GM12865 (cell line): ENCODE measurements around the gene WBP1L.
"Not testable (repeated sequence)": the region's sequence is repeated elsewhere in the genome, so short reads cannot be mapped to it uniquely, and the experiment has no call there.

ENCODE experiments used
- DNase-seq: peaks from one replicate; pipeline ENCODE4 v3.0.0; 2010; ENCODE audit warnings: low read depth
- H3K4me3 ChIP-seq: 2 replicates; pipeline ENCODE4 v1.5.1; 2011; ENCODE audit warnings: mild to moderate bottlenecking, low read depth, low read length, control low read depth
- TF ChIP-seq, protein P1 (sequence below): IDR thresholded peaks from 2 replicates; pipeline ENCODE4 v1.5.1; 2011; ENCODE audit warnings: low read length, control low read depth, low read depth, inconsistent platforms; ENCODE audit not compliant: insufficient read depth; ENCODE audit errors: missing control alignments

Gene WBP1L

GRCh38 chr10:102757323-102757722 lies 13.6 kb downstream of the WBP1L start:
- no peak for DNase-seq
- H3K4me3 ChIP-seq = no peak overlapping the region
- TF ChIP-seq, protein P1, sequence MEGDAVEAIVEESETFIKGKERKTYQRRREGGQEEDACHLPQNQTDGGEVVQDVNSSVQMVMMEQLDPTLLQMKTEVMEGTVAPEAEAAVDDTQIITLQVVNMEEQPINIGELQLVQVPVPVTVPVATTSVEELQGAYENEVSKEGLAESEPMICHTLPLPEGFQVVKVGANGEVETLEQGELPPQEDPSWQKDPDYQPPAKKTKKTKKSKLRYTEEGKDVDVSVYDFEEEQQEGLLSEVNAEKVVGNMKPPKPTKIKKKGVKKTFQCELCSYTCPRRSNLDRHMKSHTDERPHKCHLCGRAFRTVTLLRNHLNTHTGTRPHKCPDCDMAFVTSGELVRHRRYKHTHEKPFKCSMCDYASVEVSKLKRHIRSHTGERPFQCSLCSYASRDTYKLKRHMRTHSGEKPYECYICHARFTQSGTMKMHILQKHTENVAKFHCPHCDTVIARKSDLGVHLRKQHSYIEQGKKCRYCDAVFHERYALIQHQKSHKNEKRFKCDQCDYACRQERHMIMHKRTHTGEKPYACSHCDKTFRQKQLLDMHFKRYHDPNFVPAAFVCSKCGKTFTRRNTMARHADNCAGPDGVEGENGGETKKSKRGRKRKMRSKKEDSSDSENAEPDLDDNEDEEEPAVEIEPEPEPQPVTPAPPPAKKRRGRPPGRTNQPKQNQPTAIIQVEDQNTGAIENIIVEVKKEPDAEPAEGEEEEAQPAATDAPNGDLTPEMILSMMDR = no peak

GRCh38 chr10:102758240-102758932 lies 14.6 kb downstream of the WBP1L start:
- no peak overlapping the region for H3K4me3 ChIP-seq
- DNase-seq = no peak
- TF ChIP-seq, protein P1 = no peak

- H3K4me3 ChIP-seq = not testable (repeated sequence)
Measured at GRCh38 chr10:102758933-102759262, 15.2 kb downstream of the WBP1L start.

DNA sequence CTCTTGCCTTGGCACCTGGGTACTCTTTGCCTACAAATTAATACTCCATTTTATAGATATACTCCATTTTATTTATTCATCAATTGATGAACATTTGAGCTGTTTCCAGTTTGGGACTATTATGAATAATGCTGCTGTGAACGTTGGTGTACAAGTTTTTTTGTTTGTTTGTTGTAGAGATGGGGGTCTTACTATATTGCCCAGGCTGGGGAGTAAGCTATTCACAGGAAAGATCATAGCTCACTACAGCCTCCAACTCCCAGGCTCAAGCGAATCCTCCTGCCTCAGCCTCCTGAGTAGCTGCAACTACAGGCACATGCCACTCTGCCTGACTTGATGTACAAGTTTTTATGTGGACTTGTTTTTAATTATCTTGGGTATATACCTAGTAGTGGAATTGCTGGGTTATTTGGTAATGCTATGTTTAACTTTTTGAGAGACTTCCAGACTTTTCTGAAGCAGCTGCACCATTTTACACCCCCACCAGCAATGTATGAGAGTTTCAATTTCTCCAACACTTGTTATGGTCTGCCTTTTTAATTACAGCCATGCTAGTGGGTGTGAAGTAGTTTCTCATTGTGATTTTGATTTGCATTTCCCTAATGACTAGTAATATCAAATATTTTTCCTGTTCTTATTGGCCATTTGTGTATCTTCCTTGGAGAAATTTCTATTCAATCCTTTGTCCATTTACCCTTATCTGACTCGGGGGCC lies 15.9 kb downstream of the WBP1L start:
- no peak for DNase-seq
- no peak overlapping the region for H3K4me3 ChIP-seq
- TF ChIP-seq, protein P1 = no peak

More at GRCh38 chr10:102758933-102759262, 15.2 kb downstream of the WBP1L start:
- DNase-seq = not testable (repeated sequence)

GRCh38 chr10:102761981-102762380 lies 18.2 kb downstream of the WBP1L start:
- H3K4me3 ChIP-seq = no peak overlapping the region
- TF ChIP-seq, protein P1 = no peak
- no peak for DNase-seq

GRCh38 chr10:102762401-102763015 lies 18.8 kb downstream of the WBP1L start:
- TF ChIP-seq, protein P1 = no peak
- H3K4me3 ChIP-seq = no peak overlapping the region
- no peak for DNase-seq

DNA sequence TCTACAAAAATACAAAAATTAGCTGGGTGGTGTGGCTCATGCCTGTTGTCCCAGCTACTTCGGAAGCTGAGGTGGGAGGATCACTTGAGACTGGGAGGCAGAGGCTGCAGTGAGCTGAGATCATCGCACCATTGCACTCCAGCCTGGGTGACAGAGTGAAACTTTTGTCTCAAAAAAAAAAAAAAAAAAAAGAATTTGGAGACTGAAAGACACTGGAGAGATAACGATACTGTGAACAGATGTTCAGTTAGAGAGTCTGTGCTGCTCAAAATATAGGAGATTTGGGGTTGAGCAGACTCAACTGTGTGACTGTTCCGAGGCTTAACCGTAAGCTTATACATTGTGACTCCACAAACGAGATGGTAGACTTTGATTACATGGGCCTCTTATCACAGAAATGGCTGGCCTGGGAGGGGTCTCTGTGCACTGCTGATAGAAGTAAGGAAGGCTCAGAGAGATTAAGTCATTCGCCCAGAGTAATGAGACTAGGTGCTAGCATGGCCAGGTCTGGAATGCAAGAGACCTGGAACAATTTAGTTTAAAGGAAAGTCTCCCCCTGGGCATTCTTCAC lies 19.4 kb downstream of the WBP1L start:
- TF ChIP-seq, protein P1 = no peak
- no peak overlapping the region for H3K4me3 ChIP-seq
- DNase-seq = no peak
